ENCODE data around the gene OTC.

GRCh38 chrX:38347136-38347535, 5.3 kb upstream of the OTC start:
- TF ChIP-seq CTCF (IDR thresholded peaks at IDR 0.05): no peak
- no peak for TF ChIP-seq POLR2AphosphoS5 (IDR thresholded peaks at IDR 0.05; ENCODE audit: insufficient read depth in 1 of 2, low read depth in 1 of 2)
- no peak for TF ChIP-seq POLR2A (IDR thresholded peaks at IDR 0.05)

Measured in vagina (tissue), 2 donors.